ENCODE measurements around the gene TIGD3.

The TIGD3 gene

DNA sequence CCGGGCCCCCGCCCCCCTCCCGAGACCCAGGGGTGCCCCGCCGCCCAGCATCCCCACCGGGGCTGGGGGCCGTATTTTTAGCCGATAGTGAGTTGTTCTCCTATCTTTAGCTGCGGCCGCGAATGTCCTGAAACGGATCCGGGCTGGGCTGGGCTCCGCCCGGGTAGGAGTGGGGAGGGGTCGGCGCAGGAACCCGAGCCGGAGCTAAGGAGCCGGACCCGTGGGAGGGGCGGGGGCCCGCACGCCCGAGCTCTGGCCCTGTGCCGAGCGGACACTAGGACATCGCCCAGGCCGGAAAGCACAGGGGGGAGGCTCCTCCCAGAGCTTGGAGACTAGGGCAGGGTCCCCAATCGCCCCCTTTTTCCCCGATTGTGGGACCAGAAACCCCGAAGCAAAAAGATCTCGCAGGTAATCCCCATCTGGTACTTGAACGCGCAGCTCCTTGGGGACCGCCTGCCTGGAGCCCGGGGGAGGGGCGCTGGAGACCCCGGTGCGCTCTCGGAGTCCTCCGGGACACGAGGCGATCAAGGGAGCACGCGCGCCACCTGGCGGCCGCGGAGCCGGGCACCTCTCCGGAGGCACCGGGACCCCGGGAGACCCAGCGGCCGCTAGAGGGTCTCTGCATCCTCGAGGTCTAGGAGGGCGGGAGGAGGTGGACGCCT, 39.2 kb upstream of the TIGD3 start:
- Histone ChIP-seq H3K9ac (ENCODE audit: low read length) (peak overlapping the region; percentile 35; the same call in 1 of the 2 replicates), H2AFZ (ENCODE audit: low read length) (peak overlapping the region; percentile 91), H3K27me3 (replicated peaks; ENCODE audit: insufficient read depth, low read length) (no peaks in the 10 kb centered on the region; the same call in 1 of the 2 replicates), H3K4me2 (ENCODE audit: low read depth, low read length) (peak overlapping the region; percentile 100), H3K9me2 (replicated peaks; ENCODE audit: insufficient read depth, low read length) (no peaks in the 10 kb centered on the region), H4K20me1 (ENCODE audit: insufficient read depth, low read length) (no peaks in the 10 kb centered on the region), H3K4me3 (ENCODE audit: low read length) (peak overlapping the region; percentile 77), H3K4me1 (ENCODE audit: low read length) (no peaks in the 10 kb centered on the region), H3K9me3 (replicated peaks; ENCODE audit: insufficient read depth, low read length) (no peaks in the 10 kb centered on the region), H3K79me2 (ENCODE audit: low read length) (no peaks in the 10 kb centered on the region), H3F3A (ENCODE audit: insufficient read depth, low read length) (no peaks in the 10 kb centered on the region), H3K27ac (ENCODE audit: low read length) (no peak overlapping the region), H3K36me3 (replicated peaks; ENCODE audit: insufficient read depth, low read length) (no peaks in the 10 kb centered on the region)
- DNase-seq, result peak; percentile 73
- no peak for TF ChIP-seq EZH2 (optimal IDR thresholded peaks at IDR 0.05; ENCODE audit: low read depth, low read length)
- TF ChIP-seq, protein P1, sequence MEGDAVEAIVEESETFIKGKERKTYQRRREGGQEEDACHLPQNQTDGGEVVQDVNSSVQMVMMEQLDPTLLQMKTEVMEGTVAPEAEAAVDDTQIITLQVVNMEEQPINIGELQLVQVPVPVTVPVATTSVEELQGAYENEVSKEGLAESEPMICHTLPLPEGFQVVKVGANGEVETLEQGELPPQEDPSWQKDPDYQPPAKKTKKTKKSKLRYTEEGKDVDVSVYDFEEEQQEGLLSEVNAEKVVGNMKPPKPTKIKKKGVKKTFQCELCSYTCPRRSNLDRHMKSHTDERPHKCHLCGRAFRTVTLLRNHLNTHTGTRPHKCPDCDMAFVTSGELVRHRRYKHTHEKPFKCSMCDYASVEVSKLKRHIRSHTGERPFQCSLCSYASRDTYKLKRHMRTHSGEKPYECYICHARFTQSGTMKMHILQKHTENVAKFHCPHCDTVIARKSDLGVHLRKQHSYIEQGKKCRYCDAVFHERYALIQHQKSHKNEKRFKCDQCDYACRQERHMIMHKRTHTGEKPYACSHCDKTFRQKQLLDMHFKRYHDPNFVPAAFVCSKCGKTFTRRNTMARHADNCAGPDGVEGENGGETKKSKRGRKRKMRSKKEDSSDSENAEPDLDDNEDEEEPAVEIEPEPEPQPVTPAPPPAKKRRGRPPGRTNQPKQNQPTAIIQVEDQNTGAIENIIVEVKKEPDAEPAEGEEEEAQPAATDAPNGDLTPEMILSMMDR (IDR thresholded peaks at IDR 0.05; ENCODE audit: low read length), result peak; percentile 94

DNA sequence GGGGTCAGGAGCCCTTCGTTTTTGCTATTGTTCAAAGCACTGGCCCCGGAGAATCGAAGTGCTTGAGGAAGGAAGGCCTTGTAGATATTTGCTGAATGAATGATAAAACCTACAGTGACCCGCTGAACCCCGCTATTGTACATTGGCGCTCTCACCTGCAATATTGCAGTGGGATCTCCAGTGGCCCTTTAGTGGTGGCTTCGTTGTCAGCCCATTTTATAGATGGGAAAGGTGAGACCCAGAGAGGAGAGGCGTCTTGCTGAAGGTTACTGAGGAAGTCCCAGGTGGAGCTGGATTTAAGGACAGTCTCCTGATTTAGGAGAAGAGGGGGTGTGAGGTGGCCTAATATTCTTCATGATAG, 38.7 kb upstream of the TIGD3 start:
- Histone ChIP-seq H3K9me2 (replicated peaks; ENCODE audit: insufficient read depth, low read length) (no peaks in the 10 kb centered on the region), H3K9me3 (replicated peaks; ENCODE audit: insufficient read depth, low read length) (no peaks in the 10 kb centered on the region), H3K4me1 (ENCODE audit: low read length) (no peaks in the 10 kb centered on the region), H3K27ac (ENCODE audit: low read length) (no peak overlapping the region), H3K79me2 (ENCODE audit: low read length) (no peaks in the 10 kb centered on the region), H3K4me3 (ENCODE audit: low read length) (peak overlapping the region; percentile 77), H3K27me3 (replicated peaks; ENCODE audit: insufficient read depth, low read length) (no peaks in the 10 kb centered on the region; the same call in 1 of the 2 replicates), H3K36me3 (replicated peaks; ENCODE audit: insufficient read depth, low read length) (no peaks in the 10 kb centered on the region), H3K9ac (ENCODE audit: low read length) (no peak overlapping the region), H3F3A (ENCODE audit: insufficient read depth, low read length) (no peaks in the 10 kb centered on the region), H2AFZ (ENCODE audit: low read length) (peak overlapping the region; percentile 91), H3K4me2 (ENCODE audit: low read depth, low read length) (peak overlapping the region; percentile 100), H4K20me1 (ENCODE audit: insufficient read depth, low read length) (no peaks in the 10 kb centered on the region)
- DNase-seq, result no peak
- no peak for TF ChIP-seq EZH2phosphoT487 (IDR thresholded peaks at IDR 0.05; ENCODE audit: low read length)
- TF ChIP-seq, protein P1 (IDR thresholded peaks at IDR 0.05; ENCODE audit: low read length), result peak; percentile 8; the same call in 1 of the 2 replicates

DNA sequence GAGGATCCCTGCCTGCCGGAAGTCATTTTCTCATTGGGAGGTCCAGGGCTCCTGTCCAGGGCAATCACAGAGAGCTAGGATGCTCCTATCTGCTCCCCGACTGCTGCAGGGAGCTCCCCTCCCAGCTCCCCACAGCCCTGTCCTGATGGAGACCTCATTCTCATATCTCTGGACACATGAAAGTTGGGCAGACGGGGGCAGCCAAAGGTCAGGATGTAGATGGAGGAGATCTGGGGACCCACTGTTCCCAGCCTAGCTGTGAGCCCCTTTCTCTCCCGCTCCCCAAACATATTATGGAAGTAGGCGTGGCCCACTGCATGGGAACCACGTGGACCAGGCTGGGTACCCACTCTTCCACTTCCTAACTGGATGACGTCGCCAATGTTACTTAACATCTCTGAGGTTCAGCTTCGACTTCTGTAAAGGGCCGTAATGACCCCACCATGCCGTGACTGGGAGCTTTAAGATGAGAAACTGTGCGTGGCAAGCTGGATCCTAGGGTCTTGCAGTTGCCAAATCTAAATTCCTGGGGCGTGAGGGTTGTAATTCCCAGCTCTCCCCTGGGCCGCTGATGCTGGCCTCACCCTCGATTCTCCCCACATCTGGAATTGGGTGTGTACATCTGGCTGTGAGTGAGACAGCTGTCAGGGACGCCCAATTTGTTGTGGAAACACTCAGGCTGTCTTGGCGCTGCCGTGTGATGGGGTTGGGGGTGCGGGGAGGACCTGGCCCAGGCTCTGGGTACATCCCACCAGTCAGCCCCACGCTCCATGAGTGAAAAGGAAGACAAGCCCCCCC, 38.1 kb upstream of the TIGD3 start:
- no peaks in the 10 kb centered on the region for H3K9me2 ChIP-seq (replicated peaks; ENCODE audit: insufficient read depth, low read length)
- H3K4me1 ChIP-seq (ENCODE audit: low read length), result no peaks in the 10 kb centered on the region
- H4K20me1 ChIP-seq (ENCODE audit: insufficient read depth, low read length), result no peaks in the 10 kb centered on the region
- no peaks in the 10 kb centered on the region; the same call in 1 of the 2 replicates for H3K27me3 ChIP-seq (replicated peaks; ENCODE audit: insufficient read depth, low read length)
- DNase-seq, result no peak
- H2AFZ ChIP-seq (ENCODE audit: low read length), result no peak overlapping the region; the same call in 1 of the 2 replicates
- no peaks in the 10 kb centered on the region for H3F3A ChIP-seq (ENCODE audit: insufficient read depth, low read length)
- H3K4me3 ChIP-seq (ENCODE audit: low read length), result no peak overlapping the region
- no peaks in the 10 kb centered on the region for H3K36me3 ChIP-seq (replicated peaks; ENCODE audit: insufficient read depth, low read length)
- H3K27ac ChIP-seq (ENCODE audit: low read length), result no peak overlapping the region
- H3K79me2 ChIP-seq (ENCODE audit: low read length), result no peaks in the 10 kb centered on the region
- peak overlapping the region; percentile 100; the same call in 1 of the 2 replicates for H3K4me2 ChIP-seq (ENCODE audit: low read depth, low read length)
- H3K9me3 ChIP-seq (replicated peaks; ENCODE audit: insufficient read depth, low read length), result no peaks in the 10 kb centered on the region
- H3K9ac ChIP-seq (ENCODE audit: low read length), result no peak overlapping the region
- TF ChIP-seq EZH2phosphoT487 (IDR thresholded peaks at IDR 0.05; ENCODE audit: low read length) (no peak), EZH2 (optimal IDR thresholded peaks at IDR 0.05; ENCODE audit: low read depth, low read length) (no peak)
- TF ChIP-seq, protein P1 (IDR thresholded peaks at IDR 0.05; ENCODE audit: low read length), result no peak

Measured in MM.1S (cell line).